GM21423 (cell line): ENCODE measurements around the gene PLCL1.
"Not testable (repeated sequence)": the region's sequence is repeated elsewhere in the genome, so short reads cannot be mapped to it uniquely, and the experiment has no call there.

Experiments used
- ATAC-seq: cut with Tn5 transposase; IDR thresholded peaks from one replicate; pipeline ENCODE4 v1.9.1; 2021; ENCODE audit warnings: mild to moderate bottlenecking, moderate library complexity; ENCODE audit not compliant: unreplicated experiment

The PLCL1 gene

DNA sequence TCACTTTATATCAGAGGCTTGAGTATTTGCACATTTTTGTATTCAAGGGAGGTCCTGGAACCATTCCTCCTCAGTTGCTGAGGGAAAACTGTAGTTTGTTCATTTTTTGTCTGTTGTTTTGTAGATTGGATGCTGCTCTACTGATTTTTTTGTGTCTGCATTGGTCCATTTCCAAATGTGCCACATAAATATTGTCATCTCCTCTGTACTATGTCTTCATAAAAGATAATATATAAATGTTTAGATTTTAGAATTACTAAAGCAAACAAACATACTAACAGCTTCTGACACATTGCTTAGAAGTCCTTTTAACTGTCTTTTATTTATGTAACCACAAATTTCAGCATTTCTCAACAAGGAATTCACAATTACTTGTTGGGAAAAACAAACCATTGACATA, 356.8 kb downstream of the PLCL1 start:
- ATAC-seq, result no peak

GRCh38 chr2:198162276-198162675, 357.9 kb downstream of the PLCL1 start:
- no peak for ATAC-seq

GRCh38 chr2:198164843-198165242, 360.4 kb downstream of the PLCL1 start:
- ATAC-seq, result no peak

GRCh38 chr2:198165289-198165688, 360.9 kb downstream of the PLCL1 start:
- ATAC-seq, result no peak

- ATAC-seq, result no peak
Observed at GRCh38 chr2:198167346-198167745, 363.0 kb downstream of the PLCL1 start.

DNA sequence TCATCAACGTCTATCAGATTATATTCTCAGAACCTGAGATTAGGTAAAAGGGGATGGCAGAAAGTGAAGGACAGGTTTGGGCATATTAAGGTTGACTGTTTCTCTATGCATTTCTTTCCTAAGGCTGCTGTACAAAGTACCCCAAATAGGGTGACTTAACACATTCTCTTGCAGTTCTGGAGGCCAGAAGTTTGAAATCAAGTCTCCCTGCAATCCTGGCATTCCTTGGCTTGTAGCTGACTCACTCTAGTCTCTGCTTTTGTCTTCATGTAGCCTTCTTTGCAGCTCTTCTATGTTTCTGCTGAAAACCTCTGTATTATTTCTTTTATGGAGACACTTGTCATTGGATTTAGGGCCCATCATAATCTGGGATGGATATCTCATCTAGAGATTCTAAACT, 364.3 kb downstream of the PLCL1 start:
- ATAC-seq, result no peak

DNA sequence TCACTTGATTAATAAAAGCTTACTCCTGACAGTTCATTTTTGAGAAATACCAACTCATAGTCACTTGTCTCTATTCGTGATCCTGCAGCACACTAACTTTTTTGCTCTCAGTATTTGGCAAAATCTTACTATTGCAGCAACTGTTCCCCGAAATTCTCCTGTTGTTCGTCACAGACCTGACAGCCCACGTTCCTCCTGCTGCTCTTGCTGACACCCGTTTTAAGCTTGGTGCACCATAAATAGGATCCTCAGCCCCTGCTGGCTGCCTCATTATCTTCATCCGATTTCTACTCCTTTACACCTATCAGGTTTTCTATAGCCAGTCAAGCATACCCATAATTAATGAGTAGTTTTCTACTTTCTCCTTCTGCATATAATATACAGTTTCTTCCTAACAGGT, 368.8 kb downstream of the PLCL1 start:
- ATAC-seq, result no peak

DNA sequence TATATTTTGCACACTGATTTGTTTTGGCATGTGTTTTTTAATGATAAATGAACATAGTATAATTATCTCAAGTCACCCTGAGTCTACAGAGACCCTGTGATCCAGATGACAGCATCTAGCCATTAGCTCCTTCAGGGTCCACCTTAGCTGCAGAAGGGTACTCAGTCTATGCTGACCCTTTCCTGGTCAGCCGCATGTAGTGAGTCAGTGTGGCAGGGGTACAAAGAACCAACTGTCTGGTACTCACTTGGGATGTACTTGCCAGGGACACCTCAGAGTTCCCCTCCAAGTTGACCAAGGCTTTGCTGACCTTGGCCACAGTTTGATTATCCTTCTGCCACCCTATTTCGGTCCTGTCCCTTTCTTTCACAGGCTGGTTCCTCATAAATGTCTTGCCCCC, 369.5 kb downstream of the PLCL1 start:
- ATAC-seq, result no peak

- no peak for ATAC-seq
Observed at GRCh38 chr2:198175271-198175670, 370.9 kb downstream of the PLCL1 start.

GRCh38 chr2:198177040-198177439, 372.6 kb downstream of the PLCL1 start:
- no peak for ATAC-seq

- ATAC-seq, result no peak
Observed at GRCh38 chr2:198178766-198179165, 374.4 kb downstream of the PLCL1 start.

DNA sequence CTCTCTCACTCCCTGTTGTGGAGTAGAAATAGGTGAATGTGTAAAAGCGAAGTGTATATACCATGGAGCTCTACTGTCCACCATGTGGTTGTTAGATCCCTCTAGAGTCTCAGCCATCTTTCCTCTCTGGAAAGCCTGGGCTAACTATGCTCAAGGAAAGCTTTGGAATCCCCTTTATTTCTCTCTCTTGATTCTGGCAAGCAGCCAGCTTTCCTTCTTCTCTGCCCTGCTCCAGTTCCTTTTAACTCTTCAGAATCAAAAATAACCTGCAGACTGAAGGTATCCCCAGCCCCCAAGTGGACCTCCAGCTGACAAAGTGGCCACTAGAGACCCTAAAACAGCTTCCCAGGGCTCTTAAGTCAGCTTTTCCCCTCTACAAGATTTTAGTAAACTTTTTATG, 381.9 kb downstream of the PLCL1 start:
- no peak for ATAC-seq

- ATAC-seq, result no peak
Observed at GRCh38 chr2:198187841-198188240, 383.4 kb downstream of the PLCL1 start.

- ATAC-seq, result no peak
Observed at GRCh38 chr2:198188982-198189381, 384.6 kb downstream of the PLCL1 start.

GRCh38 chr2:198191651-198192050, 387.3 kb downstream of the PLCL1 start:
- ATAC-seq, result no peak

DNA sequence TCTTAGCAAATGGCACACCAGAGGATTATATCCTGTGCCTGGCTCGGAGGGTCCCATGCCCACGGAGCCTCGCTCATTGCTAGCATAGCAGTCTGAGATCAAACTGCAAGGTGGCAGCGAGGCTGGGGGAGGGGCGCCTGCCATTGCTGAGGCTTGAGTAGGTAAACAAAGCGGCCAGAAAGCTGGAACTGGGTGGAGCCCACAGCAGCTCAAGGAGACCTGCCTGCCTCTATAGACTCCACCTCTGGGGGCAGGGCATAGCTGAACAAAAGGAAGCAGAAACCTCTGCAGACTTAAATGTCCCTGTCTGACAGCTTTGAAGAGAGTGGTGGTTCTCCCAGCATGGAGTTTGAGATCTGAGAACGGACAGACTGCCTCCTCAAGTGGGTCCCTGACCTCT, 392.2 kb downstream of the PLCL1 start:
- ATAC-seq, result not testable (repeated sequence)
